Prostate gland (tissue), 2 donors: Measurements from ENCODE around the gene IMMP2L.

Experiments used
- CTCF ChIP-seq, 4 experiments: fragments of 200-600 bp in 2 of 4; fragments of 450-650 bp in 2 of 4; sonication (generic) in 2 of 4; IDR thresholded peaks; 1 replicate in 3 of 4; 2 replicates in 1 of 4; pipeline ENCODE4 v1.5.1; 2016 to 2019; ENCODE audit warnings: antibody characterized with exemption in 4 of 4, mild to moderate bottlenecking in 2 of 4, moderate library complexity in 2 of 4
- POLR2A ChIP-seq: fragments of 450-650 bp; IDR thresholded peaks from one replicate; pipeline ENCODE4 v1.6.1; 2016; ENCODE audit warnings: antibody characterized with exemption, mild to moderate bottlenecking
- POLR2AphosphoS5 ChIP-seq: sonication (generic); formaldehyde crosslinking; IDR thresholded peaks from one replicate; pipeline ENCODE4 v1.6.1; 2017; ENCODE audit warnings: antibody characterized with exemption

GRCh38 chr7:110921595-110922151 is 640.6 kb downstream of the IMMP2L start:
- TF ChIP-seq POLR2A (no peak), CTCF (IDR thresholded peaks at IDR 0.05) (no peak), POLR2AphosphoS5 (no peak)
